ENCODE measurements around the gene DIDO1. TPM values are rescaled to one million over a fixed set of nuclear protein-coding genes. Genes with fewer than 3 reads are reported as not detected.

The DIDO1 gene
- total and polyA plus RNA-seq, 12 donors: 19.0 to 51.3 (median 37.3) TPM

GRCh38 chr20:62927128-62927705, 912 bp upstream of the DIDO1 start:
- intact Hi-C loops (cut with DNase I): no loop called here
- Histone ChIP-seq H3K9me3 (replicated peaks in 1 of 3) (no peaks in the 10 kb centered on the region), H3K4me1 (replicated peaks in 1 of 2) (peaks cover 35 to 65% of the 10 kb centered on the region in 2 donors), H3K36me3 (replicated peaks in 1 of 2) (no peaks in the 10 kb centered on the region), H3K27me3 (no peaks in the 10 kb centered on the region), H3K27ac (peak overlapping the region in 2 of 5 donors; percentile 96 to 100), H3K4me3 (peak overlapping the region in 1 of 4 donors; percentile 100)
- no peak for TF ChIP-seq CTCF (IDR thresholded peaks at IDR 0.05)
- TF ChIP-seq POLR2A (IDR thresholded peaks at IDR 0.05): no peak
- DNase-seq: no peak
- 71 to 83% (median 78%) methylated on average over 12 of the region's 12 CpGs for WGBS, 4 donors

- Histone ChIP-seq H3K4me1 (replicated peaks in 1 of 2) (peaks cover 44 to 80% of the 10 kb centered on the region in 2 donors), H3K9me3 (replicated peaks in 1 of 3) (no peaks in the 10 kb centered on the region), H3K4me3 (peak overlapping the region; percentile 25 to 100 (median 90)), H3K36me3 (replicated peaks in 1 of 2) (no peaks in the 10 kb centered on the region), H3K27me3 (no peaks in the 10 kb centered on the region), H3K27ac (peak overlapping the region; percentile 89 to 100 (median 96))
- WGBS, 4 donors: 0% methylated on average over 27 to 63 of the region's 63 CpGs
- peak in 5 of 7 donors; percentile 46 to 61 (median 58) for DNase-seq
- intact Hi-C loops (cut with DNase I): no loop called here
- no peak for TF ChIP-seq CTCF (IDR thresholded peaks at IDR 0.05)
- peak in 1 of 2 donors; percentile 31 for TF ChIP-seq POLR2A (IDR thresholded peaks at IDR 0.05)
Measured at GRCh38 chr20:62925420-62926228, 681 bp downstream of the DIDO1 start.

- WGBS, 4 donors: 0 to 2% (median 0%) methylated on average over 4 of the region's 4 CpGs
- Histone ChIP-seq H3K36me3 (replicated peaks in 1 of 2) (no peaks in the 10 kb centered on the region), H3K4me1 (replicated peaks in 1 of 2) (peaks cover 46 to 84% of the 10 kb centered on the region in 2 donors), H3K27me3 (no peaks in the 10 kb centered on the region), H3K27ac (peak overlapping the region; percentile 89 to 100 (median 96)), H3K4me3 (peak overlapping the region in 3 of 4 donors; percentile 84 to 100 (median 95)), H3K9me3 (replicated peaks in 1 of 3) (no peaks in the 10 kb centered on the region)
- TF ChIP-seq CTCF (IDR thresholded peaks at IDR 0.05): no peak
- no peak for TF ChIP-seq POLR2A (IDR thresholded peaks at IDR 0.05)
- intact Hi-C loops (cut with DNase I): no loop called here
- DNase-seq: no peak
Measured at GRCh38 chr20:62925076-62925419, 1.3 kb downstream of the DIDO1 start.

- DNase-seq: peak; percentile 29 to 82 (median 49)
- no peaks in the 10 kb centered on the region for H3K9me3 ChIP-seq (replicated peaks in 1 of 3)
- intact Hi-C loops (cut with DNase I): no loop called here
- peaks cover 50 to 84% of the 10 kb centered on the region in 2 donors for H3K4me1 ChIP-seq (replicated peaks in 1 of 2)
- 21 to 26% (median 24%) methylated on average over 10 to 12 of the region's 12 CpGs for WGBS, 4 donors
- no peaks in the 10 kb centered on the region for H3K36me3 ChIP-seq (replicated peaks in 1 of 2)
- peak overlapping the region; percentile 89 to 100 (median 96) for H3K27ac ChIP-seq
- TF ChIP-seq CTCF (IDR thresholded peaks at IDR 0.05) (no peak), POLR2A (IDR thresholded peaks at IDR 0.05) (peak in 1 of 2 donors; percentile 16)
- no peaks in the 10 kb centered on the region for H3K27me3 ChIP-seq
- H3K4me3 ChIP-seq: peak overlapping the region in 2 of 4 donors; percentile 95 to 100
Measured at GRCh38 chr20:62924442-62925075, 1.7 kb downstream of the DIDO1 start.
